ENCODE measurements around the gene ATP8B4.

Gene ATP8B4

GRCh38 chr15:50049871-50050270 lies 69.2 kb downstream of the ATP8B4 start:
- no peaks in the 10 kb centered on the region for H3K9me3 ChIP-seq (ENCODE audit: control insufficient read depth, insufficient read depth, low read length)
- no peak overlapping the region for H3K4me3 ChIP-seq (ENCODE audit: low read length)
- no peaks in the 10 kb centered on the region for H3K36me3 ChIP-seq (ENCODE audit: control insufficient read depth, insufficient read depth, low read length)
- no peaks in the 10 kb centered on the region; the same call in 1 of the 2 replicates for H3K27me3 ChIP-seq (ENCODE audit: control insufficient read depth, insufficient read depth, low read length)
- H3K27ac ChIP-seq (ENCODE audit: low read length): no peak overlapping the region
- DNase-seq (ENCODE audit: low read depth, low spot score): no peak
- H3K4me1 ChIP-seq (ENCODE audit: control insufficient read depth, insufficient read depth, low read length): no peaks in the 10 kb centered on the region

GRCh38 chr15:50046867-50047266 lies 72.2 kb downstream of the ATP8B4 start:
- no peak overlapping the region for H3K27ac ChIP-seq (ENCODE audit: low read length)
- H3K9me3 ChIP-seq (ENCODE audit: control insufficient read depth, insufficient read depth, low read length): no peaks in the 10 kb centered on the region
- no peaks in the 10 kb centered on the region for H3K27me3 ChIP-seq (ENCODE audit: control insufficient read depth, insufficient read depth, low read length)
- H3K36me3 ChIP-seq (ENCODE audit: control insufficient read depth, insufficient read depth, low read length): no peaks in the 10 kb centered on the region
- H3K4me3 ChIP-seq (ENCODE audit: low read length): no peak overlapping the region
- no CpG with 5 or more reads among the region's 2 CpGs for WGBS (ENCODE audit: insufficient coverage, insufficient read length)
- H3K4me1 ChIP-seq (ENCODE audit: control insufficient read depth, insufficient read depth, low read length): no peaks in the 10 kb centered on the region
- DNase-seq (ENCODE audit: low read depth, low spot score): no peak

GRCh38 chr15:50046159-50046558 lies 72.9 kb downstream of the ATP8B4 start:
- DNase-seq (ENCODE audit: low read depth, low spot score): no peak
- Histone ChIP-seq H3K27me3 (ENCODE audit: control insufficient read depth, insufficient read depth, low read length) (no peaks in the 10 kb centered on the region), H3K4me1 (ENCODE audit: control insufficient read depth, insufficient read depth, low read length) (no peaks in the 10 kb centered on the region), H3K36me3 (ENCODE audit: control insufficient read depth, insufficient read depth, low read length) (no peaks in the 10 kb centered on the region), H3K9me3 (ENCODE audit: control insufficient read depth, insufficient read depth, low read length) (no peaks in the 10 kb centered on the region), H3K4me3 (ENCODE audit: low read length) (no peak overlapping the region), H3K27ac (ENCODE audit: low read length) (no peak overlapping the region)
- no CpG with 5 or more reads among the region's 1 CpG for WGBS (ENCODE audit: insufficient coverage, insufficient read length)

GRCh38 chr15:50044904-50045303 lies 74.1 kb downstream of the ATP8B4 start:
- H3K27me3 ChIP-seq (ENCODE audit: control insufficient read depth, insufficient read depth, low read length): no peaks in the 10 kb centered on the region
- H3K4me1 ChIP-seq (ENCODE audit: control insufficient read depth, insufficient read depth, low read length): no peaks in the 10 kb centered on the region
- no peak for DNase-seq (ENCODE audit: low read depth, low spot score)
- no peak overlapping the region for H3K4me3 ChIP-seq (ENCODE audit: low read length)
- H3K9me3 ChIP-seq (ENCODE audit: control insufficient read depth, insufficient read depth, low read length): no peaks in the 10 kb centered on the region
- no peaks in the 10 kb centered on the region for H3K36me3 ChIP-seq (ENCODE audit: control insufficient read depth, insufficient read depth, low read length)
- no CpG with 5 or more reads among the region's 2 CpGs for WGBS (ENCODE audit: insufficient coverage, insufficient read length)
- no peak overlapping the region for H3K27ac ChIP-seq (ENCODE audit: low read length)

- Histone ChIP-seq H3K27me3 (ENCODE audit: control insufficient read depth, insufficient read depth, low read length) (no peaks in the 10 kb centered on the region), H3K9me3 (ENCODE audit: control insufficient read depth, insufficient read depth, low read length) (no peaks in the 10 kb centered on the region), H3K4me1 (ENCODE audit: control insufficient read depth, insufficient read depth, low read length) (no peaks in the 10 kb centered on the region), H3K27ac (ENCODE audit: low read length) (no peak overlapping the region), H3K4me3 (ENCODE audit: low read length) (no peak overlapping the region), H3K36me3 (ENCODE audit: control insufficient read depth, insufficient read depth, low read length) (no peaks in the 10 kb centered on the region)
- DNase-seq (ENCODE audit: low read depth, low spot score): no peak
Measured at GRCh38 chr15:50044406-50044805, 74.6 kb downstream of the ATP8B4 start.

GRCh38 chr15:50042775-50043174 lies 76.3 kb downstream of the ATP8B4 start:
- no peak for DNase-seq (ENCODE audit: low read depth, low spot score)
- no peaks in the 10 kb centered on the region for H3K27me3 ChIP-seq (ENCODE audit: control insufficient read depth, insufficient read depth, low read length)
- H3K27ac ChIP-seq (ENCODE audit: low read length): no peak overlapping the region
- no peak overlapping the region for H3K4me3 ChIP-seq (ENCODE audit: low read length)
- H3K9me3 ChIP-seq (ENCODE audit: control insufficient read depth, insufficient read depth, low read length): no peaks in the 10 kb centered on the region
- no CpG with 5 or more reads among the region's 2 CpGs for WGBS (ENCODE audit: insufficient coverage, insufficient read length)
- H3K4me1 ChIP-seq (ENCODE audit: control insufficient read depth, insufficient read depth, low read length): no peaks in the 10 kb centered on the region
- no peaks in the 10 kb centered on the region for H3K36me3 ChIP-seq (ENCODE audit: control insufficient read depth, insufficient read depth, low read length)

- Histone ChIP-seq H3K4me3 (ENCODE audit: low read length) (no peak overlapping the region), H3K27ac (ENCODE audit: low read length) (no peak overlapping the region), H3K27me3 (ENCODE audit: control insufficient read depth, insufficient read depth, low read length) (no peaks in the 10 kb centered on the region), H3K9me3 (ENCODE audit: control insufficient read depth, insufficient read depth, low read length) (no peaks in the 10 kb centered on the region), H3K4me1 (ENCODE audit: control insufficient read depth, insufficient read depth, low read length) (no peaks in the 10 kb centered on the region), H3K36me3 (ENCODE audit: control insufficient read depth, insufficient read depth, low read length) (no peaks in the 10 kb centered on the region)
- no peak for DNase-seq (ENCODE audit: low read depth, low spot score)
Measured at GRCh38 chr15:50030456-50030855, 88.6 kb downstream of the ATP8B4 start.

GRCh38 chr15:50028326-50028725 lies 90.7 kb downstream of the ATP8B4 start:
- Histone ChIP-seq H3K27me3 (ENCODE audit: control insufficient read depth, insufficient read depth, low read length) (no peaks in the 10 kb centered on the region), H3K27ac (ENCODE audit: low read length) (no peak overlapping the region), H3K9me3 (ENCODE audit: control insufficient read depth, insufficient read depth, low read length) (no peaks in the 10 kb centered on the region), H3K36me3 (ENCODE audit: control insufficient read depth, insufficient read depth, low read length) (no peaks in the 10 kb centered on the region), H3K4me1 (ENCODE audit: control insufficient read depth, insufficient read depth, low read length) (no peaks in the 10 kb centered on the region), H3K4me3 (ENCODE audit: low read length) (no peak overlapping the region)
- DNase-seq (ENCODE audit: low read depth, low spot score): no peak

GRCh38 chr15:50024281-50024680 lies 94.8 kb downstream of the ATP8B4 start:
- H3K4me3 ChIP-seq (ENCODE audit: low read length): no peak overlapping the region
- H3K4me1 ChIP-seq (ENCODE audit: control insufficient read depth, insufficient read depth, low read length): no peaks in the 10 kb centered on the region
- DNase-seq (ENCODE audit: low read depth, low spot score): no peak
- H3K36me3 ChIP-seq (ENCODE audit: control insufficient read depth, insufficient read depth, low read length): no peaks in the 10 kb centered on the region
- H3K27me3 ChIP-seq (ENCODE audit: control insufficient read depth, insufficient read depth, low read length): no peaks in the 10 kb centered on the region
- no CpG with 5 or more reads among the region's 4 CpGs for WGBS (ENCODE audit: insufficient coverage, insufficient read length)
- no peaks in the 10 kb centered on the region for H3K9me3 ChIP-seq (ENCODE audit: control insufficient read depth, insufficient read depth, low read length)
- H3K27ac ChIP-seq (ENCODE audit: low read length): no peak overlapping the region

- H3K36me3 ChIP-seq (ENCODE audit: control insufficient read depth, insufficient read depth, low read length): no peaks in the 10 kb centered on the region
- no CpG with 5 or more reads among the region's 5 CpGs for WGBS (ENCODE audit: insufficient coverage, insufficient read length)
- no peak overlapping the region for H3K27ac ChIP-seq (ENCODE audit: low read length)
- no peak for DNase-seq (ENCODE audit: low read depth, low spot score)
- no peaks in the 10 kb centered on the region for H3K4me1 ChIP-seq (ENCODE audit: control insufficient read depth, insufficient read depth, low read length)
- H3K9me3 ChIP-seq (ENCODE audit: control insufficient read depth, insufficient read depth, low read length): no peaks in the 10 kb centered on the region
- H3K4me3 ChIP-seq (ENCODE audit: low read length): no peak overlapping the region
- no peaks in the 10 kb centered on the region for H3K27me3 ChIP-seq (ENCODE audit: control insufficient read depth, insufficient read depth, low read length)
Measured at GRCh38 chr15:50018491-50018890, 100.5 kb downstream of the ATP8B4 start.

GRCh38 chr15:50017522-50017921 lies 101.5 kb downstream of the ATP8B4 start:
- Histone ChIP-seq H3K4me3 (ENCODE audit: low read length) (no peak overlapping the region), H3K27ac (ENCODE audit: low read length) (no peak overlapping the region), H3K9me3 (ENCODE audit: control insufficient read depth, insufficient read depth, low read length) (no peaks in the 10 kb centered on the region), H3K4me1 (ENCODE audit: control insufficient read depth, insufficient read depth, low read length) (no peaks in the 10 kb centered on the region), H3K27me3 (ENCODE audit: control insufficient read depth, insufficient read depth, low read length) (no peaks in the 10 kb centered on the region), H3K36me3 (ENCODE audit: control insufficient read depth, insufficient read depth, low read length) (no peaks in the 10 kb centered on the region)
- no CpG with 5 or more reads among the region's 1 CpG for WGBS (ENCODE audit: insufficient coverage, insufficient read length)
- no peak for DNase-seq (ENCODE audit: low read depth, low spot score)

Measured in iPS DF 6.9 (cell line).